Fibroblast of lung (primary cell): ENCODE results near the gene PANK4. TPM values are rescaled to one million over a fixed set of nuclear protein-coding genes. Genes with fewer than 3 reads are reported as not detected.

Experiments used
- DNase-seq, 2 donors: peaks; one replicate each; pipeline versions ENCODE4 v3.0.0 to v3.0.0-alpha.2; 2010; ENCODE audit warnings: low read depth in 2 of 2
- H2AFZ ChIP-seq: 2 replicates; pipeline ENCODE4 v1.5.1; 2012; ENCODE audit warnings: low read length, control low read depth, inconsistent platforms
- H3K27ac ChIP-seq: 2 replicates; pipeline ENCODE4 v1.5.1; 2011; ENCODE audit warnings: low read length, control low read depth; ENCODE audit not compliant: insufficient read depth
- H3K27me3 ChIP-seq: 2 replicates; pipeline ENCODE4 v1.5.1; 2011; ENCODE audit warnings: mild to moderate bottlenecking, low read length; ENCODE audit not compliant: control insufficient read depth, insufficient read depth
- H3K36me3 ChIP-seq: 2 replicates; pipeline ENCODE4 v1.5.1; 2011; ENCODE audit warnings: low read length; ENCODE audit not compliant: control insufficient read depth, insufficient read depth
- H3K4me1 ChIP-seq: 2 replicates; pipeline ENCODE4 v1.5.1; 2011; ENCODE audit warnings: low read length; ENCODE audit not compliant: control insufficient read depth, insufficient read depth; ENCODE audit errors: extremely low read depth
- H3K4me2 ChIP-seq: 2 replicates; pipeline ENCODE4 v1.5.1; 2011; ENCODE audit warnings: low read length, control low read depth; ENCODE audit not compliant: insufficient read depth; ENCODE audit errors: extremely low read depth
- H3K4me3 ChIP-seq, 4 experiments: fragments of 200-600 bp in 1 of 4; sonication (generic) in 1 of 4; replicated peaks in 1 of 4; 2 replicates each; pipeline ENCODE4 v1.5.1; 2011 to 2016; ENCODE audit warnings: low read length in 4 of 4, low read depth in 3 of 4, mild to moderate bottlenecking in 3 of 4, control low read depth in 2 of 4, inconsistent platforms in 1 of 4, mixed read lengths in 1 of 4; ENCODE audit not compliant: insufficient read depth in 1 of 4; ENCODE audit errors: control extremely low read depth in 1 of 4
- H3K79me2 ChIP-seq: 2 replicates; pipeline ENCODE4 v1.5.1; 2012; ENCODE audit warnings: mild to moderate bottlenecking, low read length, inconsistent platforms; ENCODE audit not compliant: control insufficient read depth, insufficient read depth
- H3K9ac ChIP-seq: 2 replicates; pipeline ENCODE4 v1.5.1; 2011; ENCODE audit warnings: mild to moderate bottlenecking, low read length, control low read depth; ENCODE audit not compliant: insufficient read depth
- H3K9me3 ChIP-seq: 2 replicates; pipeline ENCODE4 v1.5.1; 2012; ENCODE audit warnings: low read depth, low read length; ENCODE audit not compliant: control insufficient read depth, insufficient read depth
- H4K20me1 ChIP-seq: 2 replicates; pipeline ENCODE4 v1.5.1; 2011; ENCODE audit warnings: low read length; ENCODE audit not compliant: control insufficient read depth, insufficient read depth; ENCODE audit errors: extremely low read depth
- EZH2 ChIP-seq: IDR thresholded peaks from 2 replicates; pipeline ENCODE4 v1.5.1; 2012; ENCODE audit warnings: low read length, control low read depth, mild to moderate bottlenecking; ENCODE audit errors: missing control alignments
- polyA plus RNA-seq, 2 donors: library from polyadenylated mRNA; depleted of rRNA in 1 of 2; stranded (reverse) in 1 of 2; unstranded in 1 of 2; fragments of >200 nt; gene quantifications; 2 replicates each; pipeline ENCODE4 v1.2.1, GENCODE V29; 2011 to 2012; ENCODE audit warnings: missing spikeins in 1 of 2
- total RNA-seq: library from RNA; depleted of rRNA; stranded (reverse); fragments of >200 nt; gene quantifications from 2 replicates; pipeline ENCODE4 v1.2.1, GENCODE V29; 2014
- TF ChIP-seq, protein P1 (sequence below), 2 donors: IDR thresholded peaks in 1 of 2; conservative IDR thresholded peaks in 1 of 2; 1 replicate in 1 of 2; 2 replicates in 1 of 2; pipeline ENCODE4 v1.5.1; 2011 to 2012; ENCODE audit warnings: low read length in 2 of 2, control low read depth in 1 of 2, inconsistent platforms in 1 of 2, low read depth in 1 of 2, mild to moderate bottlenecking in 1 of 2

Gene PANK4
- total and polyA plus RNA-seq, 2 donors (not counting 1 experiment from before 2014, with no cell fraction given): 8.5 to 17.0 TPM

DNA sequence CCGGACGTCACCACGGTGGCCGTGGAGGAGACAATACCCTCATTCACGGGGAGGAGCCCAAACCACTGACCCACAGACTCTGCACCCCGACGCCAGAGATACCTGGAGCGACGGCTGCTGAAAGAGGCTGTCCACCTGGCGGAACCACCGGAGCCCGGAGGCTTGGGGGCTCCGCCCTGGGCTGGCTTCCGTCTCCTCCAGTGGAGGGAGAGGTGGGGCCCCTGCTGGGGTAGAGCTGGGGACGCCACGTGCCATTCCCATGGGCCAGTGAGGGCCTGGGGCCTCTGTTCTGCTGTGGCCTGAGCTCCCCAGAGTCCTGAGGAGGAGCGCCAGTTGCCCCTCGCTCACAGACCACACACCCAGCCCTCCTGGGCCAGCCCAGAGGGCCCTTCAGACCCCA is 36.8 kb upstream of the PANK4 start:
- no peak overlapping the region for H3K4me3 ChIP-seq
- H3K79me2 ChIP-seq: no peaks in the 10 kb centered on the region
- no peak overlapping the region for H3K27ac ChIP-seq
- no peaks in the 10 kb centered on the region for H3K27me3 ChIP-seq
- H3K9me3 ChIP-seq: no peaks in the 10 kb centered on the region
- no peak overlapping the region for H3K9ac ChIP-seq
- H2AFZ ChIP-seq: no peak overlapping the region
- peaks cover 5% of the 10 kb centered on the region for H3K36me3 ChIP-seq
- H4K20me1 ChIP-seq: no peaks in the 10 kb centered on the region
- no peak for DNase-seq
- TF ChIP-seq EZH2: no peak
- TF ChIP-seq, protein P1, sequence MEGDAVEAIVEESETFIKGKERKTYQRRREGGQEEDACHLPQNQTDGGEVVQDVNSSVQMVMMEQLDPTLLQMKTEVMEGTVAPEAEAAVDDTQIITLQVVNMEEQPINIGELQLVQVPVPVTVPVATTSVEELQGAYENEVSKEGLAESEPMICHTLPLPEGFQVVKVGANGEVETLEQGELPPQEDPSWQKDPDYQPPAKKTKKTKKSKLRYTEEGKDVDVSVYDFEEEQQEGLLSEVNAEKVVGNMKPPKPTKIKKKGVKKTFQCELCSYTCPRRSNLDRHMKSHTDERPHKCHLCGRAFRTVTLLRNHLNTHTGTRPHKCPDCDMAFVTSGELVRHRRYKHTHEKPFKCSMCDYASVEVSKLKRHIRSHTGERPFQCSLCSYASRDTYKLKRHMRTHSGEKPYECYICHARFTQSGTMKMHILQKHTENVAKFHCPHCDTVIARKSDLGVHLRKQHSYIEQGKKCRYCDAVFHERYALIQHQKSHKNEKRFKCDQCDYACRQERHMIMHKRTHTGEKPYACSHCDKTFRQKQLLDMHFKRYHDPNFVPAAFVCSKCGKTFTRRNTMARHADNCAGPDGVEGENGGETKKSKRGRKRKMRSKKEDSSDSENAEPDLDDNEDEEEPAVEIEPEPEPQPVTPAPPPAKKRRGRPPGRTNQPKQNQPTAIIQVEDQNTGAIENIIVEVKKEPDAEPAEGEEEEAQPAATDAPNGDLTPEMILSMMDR (conservative IDR thresholded peaks at IDR 0.05 in 1 of 2, IDR thresholded peaks at IDR 0.05 in 1 of 2; ENCODE audit: low read depth in 1 of 2, low read length in 2 of 2): no peak
- no peaks in the 10 kb centered on the region for H3K4me1 ChIP-seq
- H3K4me2 ChIP-seq: no peak overlapping the region

DNA sequence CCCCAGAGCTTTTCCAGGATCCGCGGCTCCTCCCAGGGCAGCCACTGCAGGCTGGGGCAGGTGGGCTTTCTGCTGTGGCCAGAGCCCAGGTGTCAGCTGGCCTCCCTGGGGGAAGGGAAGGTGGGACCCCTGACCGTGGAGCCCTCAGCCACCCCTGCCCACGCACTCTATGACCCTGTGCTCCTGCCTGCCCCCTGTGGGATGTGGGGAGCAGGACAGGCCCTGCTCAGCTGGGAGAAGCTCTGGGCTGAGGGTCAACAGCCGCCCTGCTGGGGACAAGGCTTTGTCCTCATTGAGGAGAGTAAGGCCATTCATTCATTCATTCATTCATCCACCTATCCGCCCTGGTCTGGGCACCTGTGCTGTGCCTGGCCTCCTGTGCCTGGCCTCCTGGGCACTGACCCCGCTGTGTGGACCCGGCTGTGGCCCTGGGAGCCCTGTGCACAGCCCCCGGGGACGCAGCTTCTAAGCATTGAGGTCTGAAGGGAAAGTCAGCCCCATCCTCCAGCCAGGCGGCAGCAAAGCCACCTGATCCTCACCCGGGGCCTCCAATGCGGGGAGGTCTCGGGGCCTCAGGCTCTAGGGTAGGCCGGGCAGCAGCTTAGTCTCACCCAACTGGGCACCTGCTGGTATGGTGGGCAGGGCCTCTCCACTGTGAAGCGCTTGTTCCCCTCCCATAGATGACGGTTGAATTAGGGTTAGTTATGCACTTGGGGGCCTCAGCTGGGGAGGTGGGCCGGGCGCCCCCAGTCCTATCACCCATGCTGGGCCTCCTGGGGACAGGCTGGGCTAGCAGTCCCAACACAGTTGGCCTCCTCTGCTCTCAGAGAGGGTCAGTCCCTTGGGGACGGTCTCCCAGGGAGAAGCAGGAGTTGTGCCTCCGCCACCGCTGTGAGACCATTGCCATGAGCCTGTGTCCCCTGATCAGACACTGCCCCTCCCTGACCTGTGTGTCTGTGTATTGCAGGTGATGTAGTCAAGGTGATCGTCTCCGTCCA is 35.8 kb upstream of the PANK4 start:
- no peak for TF ChIP-seq EZH2
- TF ChIP-seq, protein P1 (conservative IDR thresholded peaks at IDR 0.05 in 1 of 2, IDR thresholded peaks at IDR 0.05 in 1 of 2; ENCODE audit: low read depth in 1 of 2, low read length in 2 of 2): peak; percentile 31 to 35
- Histone ChIP-seq H3K36me3 (peaks cover 5% of the 10 kb centered on the region), H3K9ac (no peak overlapping the region), H3K4me3 (no peak overlapping the region), H3K27me3 (no peaks in the 10 kb centered on the region), H3K27ac (no peak overlapping the region), H3K9me3 (no peaks in the 10 kb centered on the region), H3K79me2 (no peaks in the 10 kb centered on the region), H3K4me2 (no peak overlapping the region), H4K20me1 (no peaks in the 10 kb centered on the region), H3K4me1 (no peaks in the 10 kb centered on the region), H2AFZ (no peak overlapping the region)
- no peak for DNase-seq

DNA sequence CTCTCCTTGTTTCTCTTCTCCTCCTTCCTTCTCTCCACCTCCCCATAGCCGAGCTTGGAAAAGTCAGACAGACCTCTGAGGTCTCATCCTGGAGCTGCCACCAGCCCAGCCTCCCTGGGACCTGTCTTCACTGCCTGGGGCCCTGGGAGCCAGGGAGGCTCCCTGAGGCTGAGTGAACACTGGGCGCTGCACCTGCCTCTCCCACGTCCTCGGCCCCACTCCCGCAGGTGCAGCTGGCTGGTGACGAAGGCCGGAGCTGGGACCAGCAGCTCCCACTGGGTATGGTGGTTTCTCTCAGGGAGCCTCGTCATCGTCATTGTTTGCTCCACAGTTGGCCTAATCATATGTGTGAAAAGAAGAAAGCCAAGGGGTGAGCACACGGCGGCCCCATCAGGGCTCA is 35.0 kb upstream of the PANK4 start:
- H3K79me2 ChIP-seq: no peaks in the 10 kb centered on the region
- H3K27ac ChIP-seq: no peak overlapping the region
- no peak overlapping the region for H2AFZ ChIP-seq
- no peaks in the 10 kb centered on the region for H3K27me3 ChIP-seq
- H3K4me2 ChIP-seq: no peak overlapping the region
- H3K9me3 ChIP-seq: no peaks in the 10 kb centered on the region
- no peak for DNase-seq
- H3K36me3 ChIP-seq: peaks cover 5% of the 10 kb centered on the region
- H4K20me1 ChIP-seq: no peaks in the 10 kb centered on the region
- H3K9ac ChIP-seq: no peak overlapping the region
- no peaks in the 10 kb centered on the region for H3K4me1 ChIP-seq
- no peak for TF ChIP-seq EZH2
- TF ChIP-seq, protein P1 (conservative IDR thresholded peaks at IDR 0.05 in 1 of 2, IDR thresholded peaks at IDR 0.05 in 1 of 2; ENCODE audit: low read depth in 1 of 2, low read length in 2 of 2): no peak
- no peak overlapping the region for H3K4me3 ChIP-seq
